KMS-11 (cell line): ENCODE data around the gene MAGI2.

ENCODE experiments used
- H2AFZ ChIP-seq: fragments of 200-600 bp; sonication (generic); 2 replicates; pipeline ENCODE4 v1.6.1; 2016; ENCODE audit warnings: antibody characterized with exemption, mixed run types, low read depth
- H3K27ac ChIP-seq: fragments of 200-600 bp; sonication (generic); 2 replicates; pipeline ENCODE4 v1.6.1; 2016; ENCODE audit warnings: mild to moderate bottlenecking, mixed run types
- H3K27me3 ChIP-seq: fragments of 200-600 bp; sonication (generic); 2 replicates; pipeline ENCODE4 v1.6.1; 2017; ENCODE audit warnings: mild to moderate bottlenecking, low read depth, mixed run types, moderate library complexity; ENCODE audit not compliant: insufficient read depth
- H3K36me3 ChIP-seq: fragments of 200-600 bp; sonication (generic); 2 replicates; pipeline ENCODE4 v1.6.1; 2017; ENCODE audit warnings: mild to moderate bottlenecking, mixed run types; ENCODE audit not compliant: insufficient read depth
- H3K4me1 ChIP-seq: fragments of 200-600 bp; sonication (generic); 2 replicates; pipeline ENCODE4 v1.6.1; 2016; ENCODE audit warnings: mild to moderate bottlenecking, low read depth, mixed run types; ENCODE audit not compliant: poor library complexity, severe bottlenecking
- H3K4me2 ChIP-seq: fragments of 200-600 bp; sonication (generic); 2 replicates; pipeline ENCODE4 v1.7.0; 2016; ENCODE audit warnings: mild to moderate bottlenecking, mixed run types
- H3K4me3 ChIP-seq: fragments of 200-600 bp; sonication (generic); IDR thresholded peaks from 2 replicates; pipeline ENCODE4 v1.6.1; 2017; ENCODE audit warnings: low read depth, low read length, mixed read lengths; ENCODE audit not compliant: insufficient read depth
- H3K79me2 ChIP-seq: fragments of 200-600 bp; sonication (generic); 2 replicates; pipeline ENCODE4 v1.6.1; 2016; ENCODE audit warnings: low read depth, mixed run types; ENCODE audit not compliant: insufficient read depth
- H3K9ac ChIP-seq: fragments of 200-600 bp; sonication (generic); 2 replicates; pipeline ENCODE4 v1.6.1; 2016; ENCODE audit warnings: mild to moderate bottlenecking, mixed run types
- H4K20me1 ChIP-seq: fragments of 200-600 bp; sonication (generic); 2 replicates; pipeline ENCODE4 v1.6.1; 2016; ENCODE audit warnings: mild to moderate bottlenecking, mixed run types; ENCODE audit not compliant: insufficient read depth
- CTCF ChIP-seq: fragments of 200-600 bp; sonication (generic); conservative IDR thresholded peaks from 2 replicates; pipeline ENCODE4 v1.6.1; 2017; ENCODE audit warnings: low read depth, mild to moderate bottlenecking, antibody characterized with exemption, low read length, moderate library complexity, mixed read lengths

MAGI2 gene

GRCh38 chr7:77979219-77979618, 1474.2 kb downstream of the MAGI2 start:
- H3K79me2 ChIP-seq = no peaks in the 10 kb centered on the region
- no peak overlapping the region for H3K4me2 ChIP-seq
- H4K20me1 ChIP-seq = no peaks in the 10 kb centered on the region
- TF ChIP-seq CTCF = no peak
- no peak overlapping the region for H3K4me3 ChIP-seq
- H3K9ac ChIP-seq = no peak overlapping the region
- H3K36me3 ChIP-seq = no peaks in the 10 kb centered on the region
- no peaks in the 10 kb centered on the region for H3K27me3 ChIP-seq
- H3K4me1 ChIP-seq = no peaks in the 10 kb centered on the region
- no peak overlapping the region for H2AFZ ChIP-seq
- no peak overlapping the region for H3K27ac ChIP-seq

DNA sequence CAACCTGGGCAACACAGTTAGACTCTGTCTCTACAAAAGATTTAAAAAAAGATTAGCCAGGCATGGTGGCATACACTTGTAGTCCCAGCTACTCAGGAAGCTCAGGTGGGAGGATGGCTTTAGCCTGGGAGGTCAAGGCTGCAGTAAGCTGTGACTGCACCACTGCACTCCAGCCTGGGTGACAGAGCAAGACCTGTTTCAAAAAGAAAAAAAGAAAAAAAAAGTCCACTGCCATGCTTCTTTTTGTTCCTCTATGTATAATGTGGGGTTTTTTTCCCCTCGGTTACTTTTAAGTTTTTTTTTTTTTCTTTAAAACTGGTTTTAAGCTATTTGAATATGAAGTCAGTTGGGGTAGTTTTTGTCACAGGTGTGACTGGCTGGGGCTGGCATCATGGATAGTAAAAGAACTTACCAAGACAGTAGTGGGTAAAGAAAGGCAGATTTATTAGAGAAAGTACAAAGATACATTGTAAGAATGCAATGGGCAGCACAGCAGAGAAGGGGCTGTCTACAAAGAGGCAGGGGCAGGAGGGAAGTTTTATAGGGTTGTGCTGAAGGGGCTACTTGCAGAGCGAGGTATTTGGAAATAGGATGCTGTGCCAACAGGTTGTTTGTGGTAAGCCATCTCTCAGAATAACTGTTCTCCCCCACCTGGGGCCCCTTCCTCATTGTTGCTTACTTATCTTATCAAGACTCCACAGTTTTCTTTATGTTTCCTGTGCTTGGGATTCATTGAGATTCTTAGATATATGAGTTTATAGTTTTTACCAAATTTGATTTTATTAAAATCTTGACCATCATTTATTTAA, 1477.6 kb downstream of the MAGI2 start:
- Histone ChIP-seq H2AFZ (no peak overlapping the region), H3K9ac (no peak overlapping the region), H3K27ac (no peak overlapping the region), H4K20me1 (no peaks in the 10 kb centered on the region), H3K27me3 (no peaks in the 10 kb centered on the region), H3K79me2 (no peaks in the 10 kb centered on the region), H3K4me2 (no peak overlapping the region), H3K4me1 (no peaks in the 10 kb centered on the region), H3K36me3 (no peaks in the 10 kb centered on the region), H3K4me3 (no peak overlapping the region)
- no peak for TF ChIP-seq CTCF

GRCh38 chr7:77971726-77972125, 1481.7 kb downstream of the MAGI2 start:
- no peak overlapping the region for H2AFZ ChIP-seq
- H3K27ac ChIP-seq = no peak overlapping the region
- no peaks in the 10 kb centered on the region for H3K4me1 ChIP-seq
- H3K27me3 ChIP-seq = no peaks in the 10 kb centered on the region
- H3K79me2 ChIP-seq = no peaks in the 10 kb centered on the region
- no peak overlapping the region for H3K9ac ChIP-seq
- H3K4me2 ChIP-seq = no peak overlapping the region
- H3K4me3 ChIP-seq = no peak overlapping the region
- H3K36me3 ChIP-seq = no peaks in the 10 kb centered on the region
- H4K20me1 ChIP-seq = no peaks in the 10 kb centered on the region
- TF ChIP-seq CTCF = no peak

GRCh38 chr7:77967429-77967828, 1486.0 kb downstream of the MAGI2 start:
- Histone ChIP-seq H3K27ac (no peak overlapping the region), H3K4me2 (no peak overlapping the region), H3K36me3 (no peaks in the 10 kb centered on the region), H3K4me1 (no peaks in the 10 kb centered on the region), H4K20me1 (no peaks in the 10 kb centered on the region), H3K27me3 (no peaks in the 10 kb centered on the region), H3K79me2 (no peaks in the 10 kb centered on the region), H3K9ac (no peak overlapping the region), H3K4me3 (no peak overlapping the region), H2AFZ (no peak overlapping the region)
- TF ChIP-seq CTCF = no peak
